Measurements from ENCODE around the gene PTPRN2.

The PTPRN2 gene

DNA sequence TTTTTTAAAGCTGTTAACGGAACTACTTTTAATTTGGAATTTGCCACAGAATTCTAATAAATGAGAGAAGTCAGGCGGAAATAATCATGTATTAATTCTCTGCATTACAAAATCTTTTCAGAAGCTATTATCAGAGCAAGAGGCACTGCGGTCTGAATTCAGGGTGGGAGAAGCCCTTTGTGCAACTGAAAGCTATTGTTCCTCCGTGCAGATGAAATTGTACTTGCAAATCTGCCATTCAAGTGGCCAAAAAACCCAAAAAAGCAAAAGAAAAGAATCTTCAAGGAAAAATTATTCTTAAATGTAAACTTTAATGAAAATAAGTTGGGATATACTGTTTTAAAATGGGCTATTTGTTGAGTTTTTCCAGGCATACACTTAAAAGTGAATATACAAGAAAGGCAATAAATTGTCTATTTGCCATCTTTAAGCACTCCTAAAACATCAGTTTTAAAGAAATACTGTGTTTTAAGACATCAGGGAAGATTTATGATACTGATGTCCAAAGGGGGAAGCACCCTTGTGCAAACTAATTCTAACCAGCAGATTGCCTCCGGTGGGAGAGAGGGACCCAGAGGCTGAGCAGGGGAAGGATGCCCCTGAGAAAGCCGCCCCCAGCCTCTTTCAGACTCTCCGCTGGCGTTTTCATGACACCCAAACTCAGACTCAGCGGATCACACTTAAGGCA, 899.6 kb downstream of the PTPRN2 start:
- TF ChIP-seq ZFX (IDR thresholded peaks at IDR 0.05; ENCODE audit: borderline replicate concordance): no peak
- TF ChIP-seq, protein P1, sequence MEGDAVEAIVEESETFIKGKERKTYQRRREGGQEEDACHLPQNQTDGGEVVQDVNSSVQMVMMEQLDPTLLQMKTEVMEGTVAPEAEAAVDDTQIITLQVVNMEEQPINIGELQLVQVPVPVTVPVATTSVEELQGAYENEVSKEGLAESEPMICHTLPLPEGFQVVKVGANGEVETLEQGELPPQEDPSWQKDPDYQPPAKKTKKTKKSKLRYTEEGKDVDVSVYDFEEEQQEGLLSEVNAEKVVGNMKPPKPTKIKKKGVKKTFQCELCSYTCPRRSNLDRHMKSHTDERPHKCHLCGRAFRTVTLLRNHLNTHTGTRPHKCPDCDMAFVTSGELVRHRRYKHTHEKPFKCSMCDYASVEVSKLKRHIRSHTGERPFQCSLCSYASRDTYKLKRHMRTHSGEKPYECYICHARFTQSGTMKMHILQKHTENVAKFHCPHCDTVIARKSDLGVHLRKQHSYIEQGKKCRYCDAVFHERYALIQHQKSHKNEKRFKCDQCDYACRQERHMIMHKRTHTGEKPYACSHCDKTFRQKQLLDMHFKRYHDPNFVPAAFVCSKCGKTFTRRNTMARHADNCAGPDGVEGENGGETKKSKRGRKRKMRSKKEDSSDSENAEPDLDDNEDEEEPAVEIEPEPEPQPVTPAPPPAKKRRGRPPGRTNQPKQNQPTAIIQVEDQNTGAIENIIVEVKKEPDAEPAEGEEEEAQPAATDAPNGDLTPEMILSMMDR (IDR thresholded peaks at IDR 0.05): no peak
- no peak overlapping the region for H3K27ac ChIP-seq

DNA sequence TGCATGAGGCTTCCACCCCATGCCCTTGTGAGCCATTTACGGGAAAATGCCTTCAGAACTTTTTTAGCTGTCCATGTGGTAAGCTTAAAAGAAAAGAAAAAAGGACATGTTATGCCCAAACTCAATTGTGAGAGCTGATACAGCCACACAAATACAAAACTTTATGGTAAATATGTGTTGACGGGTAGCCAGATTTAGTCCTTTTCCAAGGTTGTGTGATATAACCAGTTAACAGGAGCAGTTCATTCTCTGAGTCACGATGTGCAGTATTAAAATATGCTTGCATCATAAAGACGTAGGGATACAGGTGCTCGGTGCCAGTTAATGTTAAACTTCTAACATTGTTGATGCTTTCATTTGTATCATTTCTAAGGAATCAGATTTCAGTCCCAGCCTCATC, 900.5 kb downstream of the PTPRN2 start:
- no peak for TF ChIP-seq ZFX (IDR thresholded peaks at IDR 0.05; ENCODE audit: borderline replicate concordance)
- TF ChIP-seq, protein P1 (IDR thresholded peaks at IDR 0.05): no peak
- no peak overlapping the region for H3K27ac ChIP-seq

DNA sequence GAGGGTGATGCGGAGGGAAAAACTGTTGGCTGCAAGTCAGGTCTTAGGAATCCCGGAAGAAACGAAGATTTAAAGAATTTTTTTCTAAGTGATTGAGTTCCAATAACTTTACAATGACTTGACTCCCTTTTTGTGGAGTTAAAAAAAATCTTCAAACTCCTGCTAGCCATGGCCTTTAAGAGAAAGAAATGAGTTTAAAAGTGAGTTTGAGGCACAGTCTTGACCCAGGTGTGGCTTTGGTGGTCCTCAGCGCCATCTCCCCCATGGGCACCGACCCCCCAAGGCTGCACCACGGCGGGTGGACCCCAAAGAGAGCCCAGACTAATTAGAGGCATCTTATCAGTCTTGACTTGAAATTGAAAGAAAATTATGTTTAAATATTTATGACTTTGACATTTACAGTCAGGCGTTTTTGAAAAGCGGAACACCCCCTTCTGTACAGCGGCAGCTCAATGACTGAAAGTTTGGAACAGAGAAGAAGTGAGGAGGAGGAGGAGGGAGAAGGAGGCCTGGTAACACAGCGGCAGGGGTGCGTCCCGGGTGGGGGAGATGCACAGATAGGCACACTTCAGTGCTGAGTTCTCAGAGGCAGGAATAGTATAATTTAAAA, 901.2 kb downstream of the PTPRN2 start:
- H3K27ac ChIP-seq: no peak overlapping the region
- no peak for TF ChIP-seq ZFX (IDR thresholded peaks at IDR 0.05; ENCODE audit: borderline replicate concordance)
- TF ChIP-seq, protein P1 (IDR thresholded peaks at IDR 0.05): no peak

DNA sequence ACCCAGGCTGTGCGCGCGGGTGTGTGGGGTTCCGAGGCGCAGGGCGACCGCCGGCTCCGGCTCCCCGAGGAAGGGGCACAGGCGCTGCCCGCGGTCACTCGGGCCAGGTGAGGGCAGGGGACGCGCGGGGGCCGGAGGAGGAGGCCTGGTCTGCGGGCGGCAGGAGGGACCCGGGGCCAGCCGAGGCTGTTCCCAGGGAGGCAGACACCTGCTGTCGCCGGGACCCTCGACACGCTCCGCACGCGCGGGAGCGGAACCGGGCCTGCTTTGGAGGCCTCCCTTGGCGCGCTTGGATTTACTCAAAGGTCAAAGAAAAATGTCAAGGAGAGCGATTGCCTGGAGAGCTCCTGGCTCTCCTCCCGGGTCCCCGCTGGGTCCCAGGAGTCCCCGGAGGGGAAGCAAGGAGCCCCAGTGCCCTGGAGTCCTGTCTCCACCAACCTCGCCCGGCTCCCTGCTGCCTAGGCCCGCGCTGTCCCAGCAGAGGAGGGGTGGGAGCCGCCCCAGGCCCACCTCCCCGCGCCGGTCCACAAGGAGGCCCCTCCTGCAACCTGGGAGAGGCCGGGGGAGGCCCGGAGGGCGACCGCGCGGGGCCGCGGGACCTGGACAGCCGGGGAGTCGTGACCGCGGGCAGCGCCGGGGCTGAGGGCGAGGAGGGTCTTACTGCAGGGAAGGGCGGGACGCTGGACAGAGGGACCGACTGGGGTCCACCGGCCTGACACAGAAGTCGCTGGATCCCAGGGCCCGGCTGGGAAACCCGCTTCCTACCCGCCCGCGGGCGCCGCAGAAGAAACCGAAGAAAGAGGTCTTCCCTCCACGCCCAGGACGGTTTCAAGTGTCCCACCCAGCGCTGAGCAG, 902.0 kb downstream of the PTPRN2 start:
- H3K27ac ChIP-seq: no peak overlapping the region
- no peak for TF ChIP-seq ZFX (IDR thresholded peaks at IDR 0.05; ENCODE audit: borderline replicate concordance)
- TF ChIP-seq, protein P1 (IDR thresholded peaks at IDR 0.05): no peak

DNA sequence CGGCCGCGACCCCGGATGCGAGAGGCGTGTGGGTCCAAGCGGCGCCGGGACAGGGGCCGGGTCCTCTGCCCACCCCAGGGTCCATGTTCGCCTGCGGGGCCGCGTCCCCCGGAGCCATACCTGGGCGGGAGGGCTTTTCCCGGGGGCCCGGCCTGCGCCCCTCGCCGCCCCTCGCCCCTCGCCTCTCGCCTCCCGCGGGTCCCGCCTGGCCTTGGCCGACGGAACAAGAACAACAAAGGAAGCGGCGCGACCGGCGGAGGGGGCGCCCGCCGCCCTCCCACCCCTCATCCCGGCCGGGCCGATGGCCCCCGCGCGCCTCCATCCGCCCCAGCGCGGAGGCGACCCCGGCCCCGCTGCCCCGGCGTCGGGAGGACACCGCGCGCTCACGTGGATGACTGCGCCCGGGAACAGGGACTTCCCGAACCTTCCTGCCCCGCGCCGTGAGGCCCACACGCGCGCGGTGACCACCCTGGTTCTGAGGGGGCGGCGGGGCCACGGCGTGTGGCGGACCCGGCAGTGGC, 902.7 kb downstream of the PTPRN2 start:
- no peak overlapping the region for H3K27ac ChIP-seq
- no peak for TF ChIP-seq ZFX (IDR thresholded peaks at IDR 0.05; ENCODE audit: borderline replicate concordance)
- TF ChIP-seq, protein P1 (IDR thresholded peaks at IDR 0.05): no peak

DNA sequence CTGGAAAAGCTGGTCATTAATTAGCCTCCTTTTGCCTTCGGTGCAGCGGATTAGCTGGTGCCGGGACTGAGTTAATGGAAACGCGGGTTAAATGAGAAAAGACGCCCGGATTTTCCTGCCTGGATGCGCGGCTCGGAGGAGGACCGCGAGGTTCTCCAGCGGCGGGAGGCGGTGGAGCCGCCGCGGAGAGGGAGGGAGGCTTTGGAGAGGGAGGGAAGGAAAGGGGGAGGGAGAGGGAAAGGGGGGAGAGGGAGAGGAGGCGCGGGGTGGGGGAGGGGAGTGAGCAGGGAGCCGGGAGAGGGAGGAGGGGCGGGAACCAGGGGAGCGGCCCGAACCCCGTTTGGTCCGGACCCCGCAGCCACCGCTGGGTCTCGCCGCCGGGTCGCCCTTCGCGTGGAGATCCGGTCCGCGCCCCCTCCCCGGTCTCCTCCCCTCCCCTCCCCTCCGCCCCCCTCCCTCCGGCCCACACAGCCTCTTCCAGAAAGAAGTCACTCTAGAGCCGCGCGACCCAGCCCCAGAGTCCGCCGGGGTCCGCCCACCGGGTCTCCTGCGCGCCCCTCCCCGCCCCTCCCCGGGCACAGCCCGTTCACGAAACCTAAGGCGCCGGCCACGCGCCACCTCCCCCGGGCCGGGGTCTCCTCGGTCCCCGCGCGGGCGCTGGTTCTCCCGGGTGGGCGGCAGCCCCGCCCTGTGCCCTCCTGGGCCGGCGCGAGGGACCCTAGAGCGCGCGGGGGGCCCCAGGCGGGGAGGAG, 903.3 kb downstream of the PTPRN2 start:
- no peak overlapping the region for H3K27ac ChIP-seq
- TF ChIP-seq, protein P1 (IDR thresholded peaks at IDR 0.05): no peak
- no peak for TF ChIP-seq ZFX (IDR thresholded peaks at IDR 0.05; ENCODE audit: borderline replicate concordance)
